GM19324 (cell line): ENCODE measurements around the gene SETX.

Experiments used
- ATAC-seq: cut with Tn5 transposase; IDR thresholded peaks from one replicate; pipeline ENCODE4 v1.9.1; 2021; ENCODE audit warnings: mild to moderate bottlenecking, moderate library complexity; ENCODE audit not compliant: unreplicated experiment, low FRiP score

Gene SETX

DNA sequence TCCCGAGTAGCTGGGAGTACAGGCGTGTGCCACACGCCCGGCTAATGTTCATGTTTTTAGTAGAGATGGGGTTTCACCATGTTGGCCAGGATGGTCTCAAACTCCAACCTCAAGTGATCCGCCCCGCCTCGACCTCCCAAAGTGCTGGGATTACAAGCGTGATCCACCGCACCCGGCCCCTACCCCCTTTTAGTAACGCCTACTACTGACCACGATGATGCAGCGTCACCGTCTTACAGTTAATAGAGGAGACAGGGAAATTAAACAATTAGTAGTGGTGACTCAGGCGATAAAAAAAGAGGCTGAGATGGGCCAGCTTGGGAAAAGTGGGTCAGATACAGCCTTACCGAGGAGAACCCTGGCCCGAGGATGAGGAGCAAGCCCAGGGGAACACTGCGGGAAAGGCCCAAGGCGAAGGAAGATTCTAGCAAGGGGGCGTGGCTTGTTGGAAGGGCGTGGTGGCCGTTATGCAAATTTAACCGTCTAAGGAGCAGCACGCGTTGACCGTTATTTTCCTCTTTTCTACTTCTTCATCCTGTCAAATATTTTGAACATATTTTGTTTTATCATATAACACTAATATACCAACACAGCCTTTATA lies 1.6 kb upstream of the SETX start:
- no peak for ATAC-seq

DNA sequence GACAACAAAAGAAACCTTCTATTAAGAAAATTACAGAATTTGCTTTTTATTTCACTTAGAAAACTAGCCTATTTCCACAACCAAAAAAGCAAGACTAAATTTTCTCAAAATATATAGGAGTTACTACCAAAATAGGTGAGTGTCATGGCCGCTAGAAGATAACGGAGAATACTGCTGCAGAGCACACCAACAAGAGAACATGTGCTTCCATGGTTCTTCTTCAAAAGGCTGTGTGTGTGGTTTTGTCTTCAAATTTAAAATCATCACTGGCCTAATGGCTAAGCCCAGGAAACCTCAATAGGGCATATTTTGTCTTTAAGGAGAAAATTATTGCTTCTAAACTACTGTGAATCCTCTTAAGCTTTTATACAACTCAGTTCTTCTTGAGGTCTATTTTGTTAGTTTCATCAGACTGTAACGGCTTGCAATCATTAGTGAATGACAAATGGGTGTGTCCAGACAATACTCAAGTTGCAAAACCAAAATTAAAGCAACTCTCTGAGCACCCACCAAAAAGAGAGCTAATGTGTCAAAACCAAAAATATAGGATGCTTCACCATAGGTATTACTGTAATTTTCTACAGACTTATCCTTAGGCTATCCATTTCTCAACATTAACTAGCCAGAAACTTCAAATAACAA lies 3.3 kb downstream of the SETX start:
- ATAC-seq = no peak

DNA sequence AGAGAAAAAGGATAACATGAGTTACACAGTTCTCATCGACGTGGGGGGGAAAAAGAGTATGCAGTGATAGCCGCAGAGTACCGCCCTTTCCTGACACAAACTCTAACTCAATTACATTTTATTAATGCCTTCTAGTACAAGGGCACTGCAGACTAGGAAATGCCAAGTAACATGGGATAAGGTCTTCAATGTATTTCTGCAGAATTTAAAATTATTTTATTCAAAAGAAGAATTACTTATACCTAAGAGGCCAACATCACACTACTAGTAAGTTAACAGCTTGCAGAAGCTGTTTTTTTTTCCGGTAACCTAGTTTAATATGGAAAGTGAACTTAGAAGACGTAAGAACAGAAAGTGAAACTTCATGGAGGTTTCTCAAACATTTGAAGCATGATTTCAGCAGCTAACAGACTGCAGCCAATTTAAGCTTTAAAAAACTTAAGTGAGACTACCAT lies 3.9 kb downstream of the SETX start:
- ATAC-seq = no peak

DNA sequence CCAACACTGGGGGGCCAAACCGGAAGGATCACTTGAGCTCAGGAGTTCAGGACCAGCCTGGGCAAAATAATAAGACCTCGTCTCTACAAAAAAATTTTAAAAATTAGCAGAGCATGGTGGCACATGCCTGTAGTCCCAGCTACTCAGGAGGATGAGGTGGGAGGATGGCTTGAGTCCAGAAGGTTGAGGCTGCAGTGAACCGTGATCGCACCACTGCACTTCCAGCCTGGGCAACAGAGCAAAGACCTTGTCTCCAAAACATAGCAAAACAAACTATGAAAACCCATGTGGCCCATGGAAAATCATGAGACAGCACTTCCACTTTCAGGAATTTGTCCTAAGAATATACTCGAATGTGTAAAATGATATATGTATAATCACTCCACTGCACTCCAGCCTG lies 6.1 kb downstream of the SETX start:
- no peak for ATAC-seq

- ATAC-seq = no peak
Measured at GRCh38 chr9:132346177-132346576, 8.6 kb downstream of the SETX start.

DNA sequence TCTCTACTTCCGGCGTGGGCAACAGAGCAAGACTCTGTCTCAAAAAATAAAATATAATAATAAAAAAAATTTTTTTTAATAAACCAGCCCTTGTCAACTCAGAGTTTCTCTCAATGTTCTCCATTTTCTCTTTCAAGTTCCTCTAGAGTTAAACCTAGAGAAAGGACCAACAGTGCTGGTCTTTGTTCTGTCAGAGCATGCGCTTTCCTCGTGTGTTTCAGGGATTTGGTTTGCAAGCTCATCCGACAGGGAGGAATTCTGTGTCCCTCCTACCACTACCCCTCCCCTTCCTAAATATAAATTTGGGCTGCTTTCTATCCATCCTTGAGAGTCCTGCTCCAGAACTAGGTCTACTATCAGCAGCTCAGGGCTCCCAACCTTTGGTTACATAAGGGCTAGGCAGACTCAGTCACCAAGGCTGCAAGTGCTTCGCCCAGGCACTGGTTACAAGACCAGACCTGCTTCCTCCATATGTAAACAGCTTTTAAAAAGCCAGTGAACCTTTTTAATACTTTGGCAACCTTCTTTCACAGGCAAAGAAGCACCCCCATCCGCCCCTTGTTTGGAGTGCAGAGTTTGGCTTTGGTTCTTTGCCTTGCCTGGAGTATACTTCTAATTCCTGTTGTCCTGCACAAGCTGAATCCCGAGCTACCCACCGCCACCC lies 13.5 kb downstream of the SETX start:
- no peak for ATAC-seq

- ATAC-seq = no peak
Measured at GRCh38 chr9:132334364-132334763, 20.4 kb downstream of the SETX start.

DNA sequence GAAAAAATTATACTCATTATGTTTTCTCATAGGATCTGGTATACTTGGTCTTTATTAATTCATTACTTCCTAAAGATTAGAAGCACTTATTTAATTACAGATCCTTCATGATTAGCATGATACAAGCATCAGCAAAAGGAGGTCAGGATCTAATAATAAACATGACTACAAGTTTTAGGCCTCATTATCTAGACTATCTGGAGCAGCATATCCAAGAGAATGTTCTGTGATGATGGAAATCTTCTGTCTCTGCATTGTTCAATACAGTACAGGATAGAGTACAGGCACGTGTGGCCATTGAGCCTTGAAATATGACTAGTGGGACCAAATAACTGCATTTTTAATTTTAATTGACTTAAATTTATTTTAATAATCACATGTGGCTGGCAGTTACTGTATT lies 21.2 kb downstream of the SETX start:
- no peak for ATAC-seq

DNA sequence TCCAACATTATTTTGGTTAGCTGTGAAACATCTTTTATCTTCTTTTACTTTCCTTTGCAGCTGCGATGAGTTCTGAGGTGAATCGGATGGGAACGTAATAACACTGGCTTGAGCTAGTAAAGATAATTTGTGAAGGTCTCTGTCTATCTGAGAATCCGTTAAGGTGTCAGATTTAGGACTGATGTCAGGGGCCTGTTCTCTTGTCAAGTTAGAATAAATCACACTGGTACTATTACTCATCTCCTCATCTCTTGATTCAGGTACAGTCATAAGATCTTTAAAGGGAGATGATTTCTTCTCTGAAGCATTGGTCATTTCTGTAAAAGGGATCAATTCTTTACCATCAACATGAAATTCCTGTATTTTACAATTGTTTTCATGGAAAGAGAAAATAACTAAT lies 26.2 kb downstream of the SETX start:
- no peak for ATAC-seq

GRCh38 chr9:132327537-132327936 lies 27.2 kb downstream of the SETX start:
- ATAC-seq = no peak

DNA sequence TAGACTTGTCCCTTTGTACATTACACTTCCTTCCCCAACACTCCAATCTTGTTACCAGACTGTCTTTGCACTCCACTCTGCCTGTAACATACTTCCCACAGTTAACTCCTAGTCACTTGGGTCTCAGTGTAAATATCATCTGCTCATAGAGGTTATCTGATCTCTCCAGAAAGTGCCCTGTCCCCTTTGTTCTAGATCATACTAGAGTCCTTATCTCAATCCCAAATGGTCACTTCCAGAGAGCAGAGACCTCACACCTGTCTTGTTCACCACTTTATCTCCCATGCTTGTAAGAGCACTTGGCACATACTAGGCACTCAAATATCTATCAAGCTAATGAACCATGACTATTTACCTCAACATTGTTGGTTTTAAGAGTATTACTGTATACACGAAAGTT lies 30.4 kb downstream of the SETX start:
- ATAC-seq = no peak

- ATAC-seq = no peak
Measured at GRCh38 chr9:132319421-132320110, 35.2 kb downstream of the SETX start.

- no peak for ATAC-seq
Measured at GRCh38 chr9:132312873-132313272, 41.9 kb downstream of the SETX start.

- ATAC-seq = no peak
Measured at GRCh38 chr9:132312426-132312825, 42.4 kb downstream of the SETX start.

DNA sequence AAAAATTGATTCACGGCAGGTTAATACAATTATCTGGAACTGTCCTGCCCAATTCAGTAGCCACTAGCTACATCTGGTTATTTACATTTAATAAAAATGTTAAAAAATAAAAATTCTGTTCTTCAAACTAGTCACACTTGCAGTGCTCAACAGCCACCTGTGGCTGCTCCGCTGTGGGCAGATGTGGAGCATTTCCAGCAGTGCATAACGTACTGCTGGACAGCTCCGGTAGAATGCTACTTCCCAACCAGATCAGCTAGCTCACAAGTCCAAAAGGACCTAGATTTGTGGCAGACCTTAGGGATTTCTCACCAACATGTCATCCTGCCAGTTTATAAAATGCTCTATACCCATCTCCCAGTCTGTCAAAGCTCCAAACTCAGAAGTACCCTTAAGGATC lies 42.8 kb downstream of the SETX start:
- no peak for ATAC-seq

DNA sequence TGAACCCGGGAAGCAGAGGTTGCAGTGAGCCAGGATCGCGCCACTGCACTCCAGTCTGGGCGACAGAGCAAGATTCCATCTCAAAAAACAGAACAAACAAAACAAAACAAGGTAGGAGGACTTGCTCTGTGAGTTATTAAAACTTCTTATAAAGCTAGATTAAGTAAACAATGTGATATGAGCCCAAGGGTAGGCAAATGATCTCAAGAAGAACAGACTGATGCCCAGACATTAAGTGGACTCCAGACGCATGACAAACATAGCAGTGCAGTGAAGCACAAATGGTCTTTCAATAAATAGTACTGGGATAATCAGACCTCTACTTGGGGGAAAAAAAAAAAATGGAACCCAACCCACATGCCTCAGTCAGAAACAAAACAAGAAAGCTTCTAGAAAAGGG lies 45.7 kb downstream of the SETX start:
- ATAC-seq = no peak

DNA sequence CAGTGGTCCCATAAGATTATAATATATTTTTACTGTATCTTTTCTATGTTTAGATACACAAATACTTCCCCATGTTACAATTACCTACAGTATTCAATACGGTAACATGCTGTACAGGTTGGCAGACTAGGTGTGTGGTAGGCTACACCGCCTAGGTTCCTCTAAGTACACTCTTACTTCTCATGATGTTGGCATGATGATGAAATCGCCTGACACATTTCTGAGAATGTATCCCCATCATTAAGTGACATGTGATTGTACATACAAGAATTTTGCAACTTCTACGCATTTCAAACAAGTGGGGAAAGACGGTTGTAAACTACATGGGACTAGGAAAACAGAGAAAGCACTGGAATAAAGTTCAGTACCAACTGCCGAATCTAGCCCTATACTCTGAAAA lies 53.3 kb downstream of the SETX start:
- no peak for ATAC-seq

GRCh38 chr9:132299221-132299620 lies 55.6 kb downstream of the SETX start:
- ATAC-seq = no peak

GRCh38 chr9:132295181-132295580 lies 59.6 kb downstream of the SETX start:
- no peak for ATAC-seq

DNA sequence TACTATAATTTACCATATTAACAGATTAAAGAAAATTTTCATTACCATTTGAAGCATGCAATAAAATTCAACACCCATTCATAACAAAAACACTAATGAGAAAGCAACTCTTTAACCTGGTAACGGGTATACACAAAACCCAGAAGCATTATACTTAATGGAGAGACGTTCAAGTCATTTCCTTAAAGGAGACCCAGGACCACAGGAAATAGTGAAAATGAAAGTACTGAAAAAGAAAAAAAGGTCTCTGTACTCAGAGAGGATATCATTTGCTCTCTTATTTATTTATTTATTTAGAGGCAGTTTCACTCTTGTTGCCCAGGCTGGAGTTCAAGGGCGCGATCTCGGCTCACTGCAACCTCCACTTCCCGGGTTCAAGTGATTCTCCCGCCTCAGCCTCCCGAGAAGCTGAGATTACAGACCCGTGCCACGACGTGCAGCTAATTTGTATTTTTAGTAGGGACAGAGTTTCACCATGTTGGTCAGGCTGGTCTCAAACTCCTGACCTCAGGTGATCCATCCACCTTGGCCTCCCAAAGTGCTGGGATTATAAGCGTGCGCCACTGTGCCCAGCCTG lies 61.6 kb downstream of the SETX start:
- ATAC-seq = no peak

DNA sequence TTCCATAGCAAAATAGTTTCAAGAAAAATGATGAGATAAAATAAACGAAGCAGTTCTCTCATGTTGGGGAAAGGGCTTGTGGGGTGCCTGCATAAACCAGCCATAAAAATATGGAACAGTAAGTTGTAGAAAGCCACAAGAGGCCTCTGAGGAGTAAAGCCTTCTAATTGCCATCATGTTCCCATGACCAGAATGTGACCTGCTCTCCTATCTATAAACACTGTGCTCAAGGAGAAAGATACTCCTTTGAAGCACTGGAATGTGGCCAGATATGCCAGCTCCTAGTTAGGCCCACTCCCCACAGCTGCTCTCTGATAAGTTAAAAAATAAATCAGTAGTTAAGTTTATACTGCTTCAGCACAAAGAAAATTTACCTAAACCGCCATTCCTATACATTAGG lies 65.8 kb downstream of the SETX start:
- ATAC-seq = no peak
